Activated T-helper 17 cell treated with anti-CD3 and anti-CD28 coated beads, Interleukin-2, amount 50 U/mL, for 72 hours (primary cell): ENCODE results near the gene TTC9C. TPM values are rescaled to one million over a fixed set of nuclear protein-coding genes. Genes with fewer than 3 reads are reported as not detected.
"Not testable (repeated sequence)": the region's sequence is repeated elsewhere in the genome, so short reads cannot be mapped to it uniquely, and the experiment has no call there.

Source experiments
- ATAC-seq: fragments of 150-1000 bp; cut with Tn5 transposase; replicated peaks from 2 replicates; pipeline ENCODE4 v1.10.0; 2021; ENCODE audit warnings: mild to moderate bottlenecking, moderate library complexity
- H3K27ac Mint-ChIP-seq: one replicate; pipeline ENCODE4 v1.8.0; 2022; ENCODE audit warnings: mixed read lengths
- H3K27me3 Mint-ChIP-seq: one replicate; pipeline ENCODE4 v1.8.0; 2022; ENCODE audit warnings: mixed read lengths
- H3K36me3 Mint-ChIP-seq: one replicate; pipeline ENCODE4 v1.8.0; 2022; ENCODE audit warnings: low read depth, mild to moderate bottlenecking, mixed read lengths
- H3K4me1 Mint-ChIP-seq: one replicate; pipeline ENCODE4 v1.8.0; 2022; ENCODE audit warnings: mixed read lengths
- H3K4me3 Mint-ChIP-seq: one replicate; pipeline ENCODE4 v1.8.0; 2022; ENCODE audit warnings: mild to moderate bottlenecking, mixed read lengths
- H3K9me3 Mint-ChIP-seq: one replicate; pipeline ENCODE4 v1.8.0; 2022; ENCODE audit warnings: mixed read lengths
- total RNA-seq, 2 donors: library from RNA; stranded (reverse); gene quantifications; one replicate each; pipeline ENCODE4 v1.2.3, GENCODE V29; 2022

Gene TTC9C
- total RNA-seq, 2 donors from 2014 or later, result 49.9 to 56.2 TPM

GRCh38 chr11:62752994-62753735 is 24.9 kb downstream of the TTC9C start:
- no peaks in the 10 kb centered on the region for H3K27me3 Mint-ChIP-seq
- H3K9me3 Mint-ChIP-seq, result no peaks in the 10 kb centered on the region
- H3K4me3 Mint-ChIP-seq, result peak overlapping the region; percentile 86
- H3K27ac Mint-ChIP-seq, result peak overlapping the region; percentile 95
- peaks cover 19% of the 10 kb centered on the region for H3K36me3 Mint-ChIP-seq
- no peak for ATAC-seq
- peaks cover 10% of the 10 kb centered on the region for H3K4me1 Mint-ChIP-seq

GRCh38 chr11:62753736-62754603 is 25.7 kb downstream of the TTC9C start, which contains the start of gene ZBTB3:
TSS of gene ZBTB3 (minus strand) at chr11:62754160. CDS start at chr11:62753664, 496 bp downstream.
- Mint-ChIP-seq H3K4me1 (peaks cover 7% of the 10 kb centered on the region), H3K36me3 (peaks cover 14% of the 10 kb centered on the region), H3K27ac (peak within 1 kb of the TSS; percentile 95), H3K27me3 (no peaks in the 10 kb centered on the region), H3K9me3 (no peaks in the 10 kb centered on the region), H3K4me3 (peak within 1 kb of the TSS; percentile 86)
- ATAC-seq, result peak; percentile 98

GRCh38 chr11:62755086-62755615 is 26.9 kb downstream of the TTC9C start:
- Mint-ChIP-seq H3K36me3 (peaks cover 9% of the 10 kb centered on the region), H3K27me3 (no peaks in the 10 kb centered on the region), H3K27ac (no peak overlapping the region), H3K4me3 (peak overlapping the region; percentile 86), H3K9me3 (no peaks in the 10 kb centered on the region), H3K4me1 (peaks cover 4% of the 10 kb centered on the region)
- ATAC-seq, result no peak

- peaks cover 9% of the 10 kb centered on the region for H3K4me1 Mint-ChIP-seq
- H3K4me3 Mint-ChIP-seq, result no peak overlapping the region
- ATAC-seq, result no peak
- peaks cover 15% of the 10 kb centered on the region for H3K36me3 Mint-ChIP-seq
- no peaks in the 10 kb centered on the region for H3K27me3 Mint-ChIP-seq
- no peaks in the 10 kb centered on the region for H3K9me3 Mint-ChIP-seq
- H3K27ac Mint-ChIP-seq, result no peak overlapping the region
Measured at GRCh38 chr11:62757846-62758788, 29.8 kb downstream of the TTC9C start.

- peaks cover 25% of the 10 kb centered on the region for H3K36me3 Mint-ChIP-seq
- ATAC-seq, result peak; percentile 1
- H3K4me3 Mint-ChIP-seq, result peak overlapping the region; percentile 97
- H3K9me3 Mint-ChIP-seq, H3K4me1 Mint-ChIP-seq, H3K27me3 Mint-ChIP-seq: not testable (repeated sequence)
- H3K27ac Mint-ChIP-seq, result peak overlapping the region; percentile 93
Measured at GRCh38 chr11:62760867-62761227, 32.6 kb downstream of the TTC9C start.

- H3K4me1 Mint-ChIP-seq, result peaks cover 17% of the 10 kb centered on the region
- H3K36me3 Mint-ChIP-seq, result peaks cover 31% of the 10 kb centered on the region
- no peak for ATAC-seq
- peak overlapping the region; percentile 93 for H3K4me3 Mint-ChIP-seq
- H3K27me3 Mint-ChIP-seq, result no peaks in the 10 kb centered on the region
- H3K27ac Mint-ChIP-seq, result peak overlapping the region; percentile 89
- H3K9me3 Mint-ChIP-seq, result no peaks in the 10 kb centered on the region
Measured at GRCh38 chr11:62770778-62771143, 42.5 kb downstream of the TTC9C start.

GRCh38 chr11:62771144-62772021 is 43.1 kb downstream of the TTC9C start, which contains the start of gene TAF6L:
TSS of gene TAF6L (plus strand) at chr11:62771396. CDS start at chr11:62775784, 4,388 bp downstream.
- H3K27me3 Mint-ChIP-seq, result no peaks in the 10 kb centered on the region
- H3K27ac Mint-ChIP-seq, result peak within 1 kb of the TSS; percentile 89
- peaks cover 31% of the 10 kb centered on the region for H3K36me3 Mint-ChIP-seq
- peak; percentile 93 for ATAC-seq
- no peaks in the 10 kb centered on the region for H3K9me3 Mint-ChIP-seq
- H3K4me3 Mint-ChIP-seq, result peak within 1 kb of the TSS; percentile 93
- peaks cover 17% of the 10 kb centered on the region for H3K4me1 Mint-ChIP-seq

GRCh38 chr11:62774407-62774806 is 46.1 kb downstream of the TTC9C start:
- peaks cover 24% of the 10 kb centered on the region for H3K4me1 Mint-ChIP-seq
- H3K27me3 Mint-ChIP-seq, result no peaks in the 10 kb centered on the region
- peaks cover 36% of the 10 kb centered on the region for H3K36me3 Mint-ChIP-seq
- H3K9me3 Mint-ChIP-seq, result no peaks in the 10 kb centered on the region
- ATAC-seq, result no peak
- H3K27ac Mint-ChIP-seq, result no peak overlapping the region
- H3K4me3 Mint-ChIP-seq, result no peak overlapping the region

GRCh38 chr11:62775646-62776045 is 47.4 kb downstream of the TTC9C start:
- peaks cover 42% of the 10 kb centered on the region for H3K36me3 Mint-ChIP-seq
- no peaks in the 10 kb centered on the region for H3K9me3 Mint-ChIP-seq
- H3K4me1 Mint-ChIP-seq, result peaks cover 15% of the 10 kb centered on the region
- H3K27ac Mint-ChIP-seq, result peak overlapping the region; percentile 76
- H3K4me3 Mint-ChIP-seq, result no peak overlapping the region
- no peak for ATAC-seq
- no peaks in the 10 kb centered on the region for H3K27me3 Mint-ChIP-seq

- Mint-ChIP-seq H3K27ac (peak overlapping the region; percentile 93), H3K4me3 (peak overlapping the region; percentile 73), H3K9me3 (no peaks in the 10 kb centered on the region), H3K27me3 (no peaks in the 10 kb centered on the region), H3K4me1 (peaks cover 12% of the 10 kb centered on the region), H3K36me3 (peaks cover 44% of the 10 kb centered on the region)
- ATAC-seq, result peak; percentile 84
Measured at GRCh38 chr11:62777389-62777788, 49.1 kb downstream of the TTC9C start.

- Mint-ChIP-seq H3K4me3 (peak overlapping the region; percentile 73), H3K36me3 (peaks cover 53% of the 10 kb centered on the region), H3K27ac (peak overlapping the region; percentile 93), H3K9me3 (no peaks in the 10 kb centered on the region), H3K4me1 (peaks cover 11% of the 10 kb centered on the region), H3K27me3 (no peaks in the 10 kb centered on the region)
- no peak for ATAC-seq
Measured at GRCh38 chr11:62778441-62778840, 50.2 kb downstream of the TTC9C start.

- peak overlapping the region; percentile 36 for H3K27ac Mint-ChIP-seq
Measured at GRCh38 chr11:62782753-62783152, 54.5 kb downstream of the TTC9C start.

More at GRCh38 chr11:62782753-62783152, 54.5 kb downstream of the TTC9C start:
- Mint-ChIP-seq H3K27me3 (no peaks in the 10 kb centered on the region), H3K4me1 (no peaks in the 10 kb centered on the region), H3K4me3 (no peak overlapping the region), H3K36me3 (peaks cover 49% of the 10 kb centered on the region), H3K9me3 (no peaks in the 10 kb centered on the region)
- no peak for ATAC-seq
